Caki2 (cell line): ENCODE data around the gene ATXN7L1. TPM values are rescaled to one million over a fixed set of nuclear protein-coding genes. Genes with fewer than 3 reads are reported as not detected.
"Not testable (repeated sequence)": the region's sequence is repeated elsewhere in the genome, so short reads cannot be mapped to it uniquely, and the experiment has no call there.

Experiments used
- DNase-seq: peaks from one replicate; pipeline ENCODE4 v3.0.0-alpha.2; 2015; ENCODE audit warnings: low read depth
- in situ Hi-C: cut with HindIII; loops from 2 replicates; pipeline ENCODE4 v1.10.0; 2016; ENCODE audit warnings: low sequenced_read_pairs, low pct_unique_long_range_greater_than_20kb, mixed read lengths
- total RNA-seq: library from RNA; depleted of rRNA; stranded (reverse); fragments of >200 nt; shearing (Covaris generic); gene quantifications from 2 replicates; pipeline ENCODE4 v1.2.3, GENCODE V29; 2014; ENCODE audit warnings: low replicate concordance

ATXN7L1 gene
- total RNA-seq, 1 experiment from 2014 or later, result 1.5 TPM

DNA sequence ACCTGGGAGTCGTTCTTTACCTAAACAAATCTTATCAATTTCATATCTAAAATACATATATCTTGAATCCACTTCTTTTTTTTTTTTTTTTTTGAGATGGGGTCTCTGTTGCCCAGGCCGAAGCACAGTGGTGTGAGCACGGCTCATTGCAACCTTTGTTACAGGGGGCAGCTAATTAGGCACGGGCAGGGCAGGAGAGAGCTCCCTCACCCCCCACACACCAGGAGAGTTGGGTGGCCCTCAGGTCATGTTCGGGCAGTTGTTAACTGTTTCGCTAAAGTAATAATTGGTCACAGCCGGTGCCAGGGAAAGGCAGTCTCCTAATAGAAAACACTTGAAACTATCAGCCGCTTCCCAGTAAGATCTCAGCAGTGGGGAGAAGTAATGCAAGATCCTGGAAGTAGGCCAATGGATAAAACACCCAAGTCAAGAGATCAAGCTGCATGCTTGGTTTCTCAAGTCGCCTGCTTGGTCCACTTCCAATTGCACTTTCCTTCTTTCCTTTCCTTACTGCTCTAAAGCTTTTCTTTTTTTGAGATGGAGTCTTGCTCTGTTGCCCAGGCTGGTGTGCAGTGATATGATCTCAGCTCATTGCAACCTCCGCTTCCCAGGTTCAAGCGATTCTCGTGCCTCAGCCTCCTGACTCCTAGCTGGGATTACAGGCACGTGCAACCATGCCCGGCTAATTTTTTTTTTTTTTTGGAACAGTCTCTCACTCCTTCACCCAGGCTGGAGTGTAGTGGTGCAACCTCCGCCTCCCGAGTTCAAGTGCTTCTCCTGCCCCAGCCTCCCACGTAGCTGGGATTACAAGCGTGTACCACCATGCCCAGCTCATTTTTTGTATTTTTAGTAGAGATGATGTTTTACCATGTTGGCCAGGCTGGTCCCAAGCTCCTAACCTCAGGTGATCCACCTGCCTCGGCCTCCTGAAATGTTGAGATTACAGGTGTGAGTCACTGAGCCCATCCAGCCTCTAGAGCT, 273.8 kb downstream of the ATXN7L1 start:
- in situ Hi-C loops, result no loop called here
- DNase-seq, result no peak

DNA sequence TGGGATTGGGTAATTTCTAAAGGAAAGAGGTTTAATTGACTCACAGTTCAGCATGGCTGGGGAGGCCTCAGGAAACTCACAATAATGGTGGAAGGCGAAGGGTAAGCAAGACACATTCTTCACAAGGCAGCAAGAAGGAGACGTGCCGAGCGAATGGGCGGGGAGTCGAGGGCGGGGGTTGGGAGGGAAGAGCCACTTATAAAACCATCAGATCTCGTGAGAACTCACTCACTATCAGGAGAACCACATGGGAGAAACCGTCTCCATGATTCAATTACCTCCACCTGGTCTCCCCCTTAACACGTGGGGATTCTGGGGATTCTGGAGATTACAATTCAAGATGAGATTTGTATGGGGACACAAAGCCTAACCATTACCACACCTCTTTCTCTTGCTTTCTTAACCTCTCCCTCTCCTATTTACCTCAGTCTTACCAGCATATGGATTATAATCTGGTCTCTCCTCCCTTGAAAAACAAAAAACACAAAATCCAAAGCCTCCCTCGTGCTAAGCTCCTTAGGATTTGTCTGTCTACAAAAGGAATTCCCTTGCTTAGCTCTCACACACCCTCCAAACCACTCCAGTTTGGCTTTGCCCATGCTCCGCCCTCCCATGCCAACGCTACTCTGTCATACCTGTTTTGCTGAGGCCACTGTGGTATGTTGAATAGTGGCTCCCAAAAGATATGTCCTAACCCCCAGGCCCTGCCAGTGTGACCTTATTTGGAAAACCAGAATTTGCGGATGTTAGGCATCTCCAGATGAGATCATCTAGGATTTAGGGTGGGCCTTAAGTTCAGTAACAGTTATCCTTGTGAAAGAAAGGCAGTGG, 275.5 kb downstream of the ATXN7L1 start:
- no peak for DNase-seq
- in situ Hi-C loops, result no loop called here

DNA sequence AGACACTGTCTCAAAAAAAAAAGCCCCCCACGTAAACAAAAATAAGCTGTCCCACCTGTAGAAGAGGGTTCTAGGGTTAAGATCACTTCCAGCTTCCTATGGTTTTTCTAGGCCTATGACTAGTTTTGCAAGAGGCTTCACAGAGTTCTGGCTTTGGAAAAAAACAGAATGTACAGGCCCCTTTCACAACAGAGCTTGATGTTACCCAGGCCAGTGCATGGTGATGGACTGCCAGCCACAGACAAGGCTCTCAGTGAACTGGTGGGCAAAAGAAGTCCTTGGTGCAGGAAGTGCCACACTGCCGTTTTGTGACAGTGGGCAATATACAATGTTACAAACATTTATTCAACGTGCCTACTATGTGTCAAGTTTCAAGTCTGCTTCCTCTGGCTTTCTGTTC, 276.8 kb downstream of the ATXN7L1 start:
- no peak for DNase-seq
- in situ Hi-C loops, result no loop called here

DNA sequence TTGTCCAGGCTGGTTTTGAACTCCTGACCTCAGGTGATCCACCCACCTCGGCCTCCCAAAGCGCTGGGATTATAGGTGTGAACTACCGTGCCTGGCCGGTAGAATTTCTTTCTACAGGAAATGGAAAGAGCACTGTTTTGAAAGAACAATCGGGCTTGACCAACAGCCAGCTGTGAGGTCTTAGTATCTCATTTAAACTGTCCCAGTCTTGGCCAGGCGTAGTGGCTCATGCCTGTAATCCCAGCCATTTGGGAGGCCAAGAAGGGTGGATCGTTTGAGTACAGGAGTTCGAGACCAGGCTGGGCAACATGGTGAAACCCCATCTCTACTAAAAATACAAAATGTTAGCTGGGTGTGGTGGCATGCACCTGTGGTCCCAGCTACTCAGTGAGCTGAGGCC, 277.3 kb downstream of the ATXN7L1 start:
- DNase-seq, in situ Hi-C loops: not testable (repeated sequence)

DNA sequence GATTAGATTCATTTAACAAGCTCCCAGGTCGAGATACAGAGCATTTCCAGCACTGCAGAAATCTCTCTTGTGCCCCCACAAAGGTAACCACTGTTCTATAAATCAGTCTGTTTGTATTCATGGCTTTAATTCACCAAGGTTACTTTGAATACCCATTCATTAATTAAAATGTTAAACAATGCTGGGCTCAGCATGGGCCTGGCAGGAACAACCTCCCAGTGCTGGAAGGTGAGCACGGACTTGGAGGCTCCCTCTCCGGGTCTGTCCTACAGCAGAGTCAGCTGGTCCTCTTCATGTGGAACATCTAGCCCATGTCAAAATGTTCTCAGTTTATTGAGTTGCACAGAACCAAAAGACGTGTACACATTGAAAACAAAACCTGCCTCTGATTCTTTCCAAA, 279.5 kb downstream of the ATXN7L1 start:
- in situ Hi-C loops, result no loop called here
- DNase-seq, result no peak

DNA sequence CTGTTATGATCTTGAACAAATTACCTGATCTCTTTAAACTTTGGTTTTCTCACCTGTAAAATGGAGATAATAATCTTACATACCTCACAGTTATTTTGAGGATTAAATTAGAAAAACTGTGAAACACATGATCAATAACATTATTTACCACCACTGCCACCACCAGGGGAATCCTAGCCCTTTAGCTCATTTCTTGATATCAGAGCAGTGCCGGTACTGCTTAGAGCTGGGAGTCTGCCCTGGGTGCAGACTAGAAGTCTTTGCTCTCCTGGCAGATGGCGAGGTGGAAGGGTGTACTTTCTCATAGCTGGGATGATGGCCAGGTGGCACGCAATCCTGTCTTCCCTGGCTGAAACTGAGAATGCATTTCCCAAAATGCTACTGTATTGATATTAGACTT, 282.4 kb downstream of the ATXN7L1 start:
- in situ Hi-C loops, result no loop called here
- DNase-seq, result no peak

DNA sequence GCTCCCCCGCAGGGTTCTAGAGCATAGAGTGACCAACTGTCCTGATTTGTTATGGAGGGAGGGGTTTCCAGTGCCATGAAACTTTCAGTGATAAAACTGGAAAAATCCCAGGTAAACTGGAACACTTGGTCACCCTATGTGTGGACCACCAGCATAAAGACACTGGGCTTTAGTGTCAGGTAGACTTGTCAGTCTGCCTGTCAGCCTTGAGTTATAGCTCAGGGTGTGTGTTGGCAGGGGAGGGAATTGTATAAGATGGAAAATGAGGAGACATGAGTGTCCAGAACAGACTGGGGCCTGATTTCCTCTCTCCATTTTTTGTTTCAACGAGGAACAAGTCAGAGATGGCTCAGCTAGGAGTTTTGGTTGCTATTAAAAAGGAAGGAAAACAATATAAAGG, 284.9 kb downstream of the ATXN7L1 start:
- in situ Hi-C loops, result no loop called here
- DNase-seq, result no peak

DNA sequence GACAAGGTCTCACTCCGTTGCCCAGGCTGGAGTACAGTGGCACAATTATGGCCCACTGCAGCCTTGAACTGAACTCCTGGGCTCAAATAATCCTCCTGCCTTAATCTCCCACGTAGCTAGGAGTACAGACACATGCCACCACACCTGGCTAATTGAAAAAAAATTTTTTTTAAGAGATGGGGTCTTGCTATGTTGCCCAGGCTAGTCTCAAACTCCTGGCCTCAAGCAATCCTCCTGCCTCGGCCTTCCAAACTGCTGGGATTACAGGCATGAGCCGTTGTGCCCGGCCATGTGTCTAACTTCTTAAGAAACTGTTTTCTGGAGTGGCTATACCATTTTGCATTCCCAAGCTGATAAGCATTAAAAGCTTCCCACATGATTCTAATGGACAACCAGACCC, 285.6 kb downstream of the ATXN7L1 start:
- no peak for DNase-seq
- in situ Hi-C loops, result no loop called here

DNA sequence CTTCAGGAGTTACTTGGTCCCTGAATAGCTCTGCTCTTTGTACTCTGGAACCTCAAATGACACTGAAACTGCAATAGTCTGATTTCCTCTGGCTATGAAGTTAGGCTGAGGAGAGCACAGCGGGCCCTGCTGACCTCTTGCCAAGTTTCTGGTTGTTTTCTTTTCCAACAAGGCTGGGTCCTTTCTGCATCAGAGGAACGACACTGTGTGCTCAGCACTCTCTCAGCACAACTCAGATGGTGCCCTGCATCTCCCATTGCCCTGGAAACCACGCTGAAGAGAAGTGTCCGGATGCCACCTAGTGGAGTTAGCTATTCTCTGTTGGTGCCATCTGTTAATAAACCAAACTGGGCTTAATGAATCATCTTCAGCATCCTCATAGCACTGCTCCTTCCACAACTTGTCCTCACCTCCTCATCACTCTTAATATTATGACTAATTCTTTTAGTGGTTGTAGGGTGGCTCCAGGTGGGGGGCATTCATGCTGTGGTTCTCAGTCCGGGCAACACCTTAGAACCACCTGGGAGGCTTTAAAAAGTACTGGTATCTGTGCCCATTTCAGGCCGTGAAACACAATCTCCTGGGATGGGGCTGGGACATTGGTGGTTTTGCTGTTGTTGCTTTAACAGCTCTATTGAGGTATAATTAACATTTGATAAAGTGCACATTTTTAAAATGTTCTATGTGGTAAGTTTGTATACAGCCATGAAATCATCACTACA, 286.9 kb downstream of the ATXN7L1 start:
- in situ Hi-C loops, result no loop called here
- peak; percentile 72 for DNase-seq

DNA sequence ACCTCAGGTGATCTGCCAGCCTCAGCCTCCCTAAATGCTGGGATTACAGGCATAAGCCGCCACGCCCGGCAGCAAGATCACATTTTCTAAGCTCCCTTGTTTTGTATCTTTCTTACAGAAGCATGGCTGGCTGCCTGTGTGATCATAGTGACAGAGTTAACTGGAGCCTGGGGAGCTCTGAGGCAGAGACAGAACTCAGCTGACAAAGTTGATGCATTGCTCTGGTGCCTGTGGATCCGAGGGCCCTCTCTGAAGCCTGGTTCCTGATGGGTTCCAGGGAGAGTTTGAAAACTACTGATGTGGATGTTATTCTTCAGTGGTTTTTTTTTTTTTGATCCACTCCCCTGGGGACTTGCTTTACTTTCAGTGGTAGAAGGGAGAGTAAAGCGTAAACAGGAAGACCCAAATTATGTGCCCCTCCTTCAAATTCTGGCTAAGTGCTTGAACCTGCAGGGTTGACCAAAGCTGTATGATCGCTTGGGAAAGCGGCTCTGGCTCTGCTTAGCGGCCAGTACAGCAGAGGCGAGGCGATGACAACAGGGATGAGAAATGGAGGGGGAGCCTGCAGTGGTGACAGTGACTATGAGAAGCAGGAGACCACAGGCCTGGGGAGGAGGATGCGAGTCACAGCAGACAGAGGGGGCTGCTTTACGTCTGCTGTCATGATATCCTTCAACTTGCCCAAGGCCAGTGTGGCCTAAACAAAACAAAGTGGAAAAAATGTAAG, 288.3 kb downstream of the ATXN7L1 start:
- in situ Hi-C loops, result no loop called here
- no peak for DNase-seq

DNA sequence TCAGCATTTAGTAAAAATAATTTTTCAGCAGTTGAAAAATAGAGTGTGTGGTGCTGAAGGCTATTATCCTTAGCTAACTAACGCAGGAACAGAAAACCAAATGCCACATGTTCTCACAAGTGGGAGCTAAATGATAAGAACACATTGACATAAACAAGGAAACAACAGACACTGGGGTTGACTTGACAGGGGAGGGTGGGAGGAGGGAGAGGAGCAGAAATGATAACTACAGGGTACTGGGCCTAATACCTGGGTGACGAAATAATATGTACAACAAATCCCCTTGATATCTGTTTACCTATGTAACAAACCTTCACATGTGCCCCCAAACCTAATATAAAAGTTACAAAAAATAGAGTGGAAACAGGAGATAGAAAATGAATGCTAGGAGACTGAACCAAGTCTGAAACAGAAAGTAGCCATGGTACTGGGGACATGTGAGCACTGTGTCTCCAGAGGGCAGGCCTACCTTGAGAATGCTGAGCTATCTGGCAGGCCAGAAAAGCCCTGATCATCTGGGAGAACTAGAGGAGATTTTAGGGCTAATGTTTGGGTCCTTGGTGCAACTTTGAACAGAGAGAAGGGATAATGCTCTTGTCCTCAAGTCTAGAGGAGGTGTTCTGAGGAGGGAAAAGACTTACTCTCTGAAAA, 290.4 kb downstream of the ATXN7L1 start:
- no peak for DNase-seq
- in situ Hi-C loops, result no loop called here

DNA sequence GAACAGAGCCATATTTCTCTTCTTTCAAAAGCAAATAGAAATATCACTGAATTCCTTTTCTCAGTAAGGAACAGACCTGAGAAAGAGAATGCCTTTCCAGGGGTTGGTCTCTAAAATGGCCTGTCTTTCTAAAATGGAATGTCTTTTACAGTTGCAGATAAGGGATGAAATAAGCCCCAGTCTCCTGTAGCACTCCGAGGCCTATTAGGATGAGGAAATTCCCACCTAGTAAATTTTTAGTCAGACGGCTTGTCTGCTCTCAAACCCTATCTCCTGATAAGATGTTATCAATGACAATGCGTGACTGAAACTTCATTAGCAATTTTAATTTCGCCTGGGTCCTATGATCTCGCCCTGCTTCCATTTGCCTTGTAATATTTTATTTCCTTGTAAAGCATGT, 292.2 kb downstream of the ATXN7L1 start:
- in situ Hi-C loops, result no loop called here
- DNase-seq, result peak; percentile 15

DNA sequence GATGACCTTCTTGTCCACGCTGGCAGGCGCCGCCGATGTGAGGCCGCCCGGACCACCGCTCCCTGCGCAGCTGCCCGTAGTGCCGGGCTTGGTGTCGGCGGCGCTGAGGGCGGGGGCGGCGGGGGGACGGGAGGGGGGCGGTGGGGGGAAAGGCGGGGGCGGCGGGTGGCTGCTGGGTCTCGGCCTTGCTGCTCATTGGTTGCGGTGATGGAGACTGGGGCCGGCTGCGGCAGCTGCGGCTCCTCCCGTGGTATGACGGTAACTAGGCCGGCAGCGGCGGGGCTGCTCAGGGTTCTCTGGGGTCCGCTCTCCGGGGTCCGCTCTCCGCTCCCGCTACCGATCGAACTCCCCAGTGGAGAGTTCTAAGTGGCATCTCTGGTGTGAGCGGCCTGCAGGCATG, 293.3 kb downstream of the ATXN7L1 start:
- no peak for DNase-seq
- in situ Hi-C loops, result no loop called here

DNA sequence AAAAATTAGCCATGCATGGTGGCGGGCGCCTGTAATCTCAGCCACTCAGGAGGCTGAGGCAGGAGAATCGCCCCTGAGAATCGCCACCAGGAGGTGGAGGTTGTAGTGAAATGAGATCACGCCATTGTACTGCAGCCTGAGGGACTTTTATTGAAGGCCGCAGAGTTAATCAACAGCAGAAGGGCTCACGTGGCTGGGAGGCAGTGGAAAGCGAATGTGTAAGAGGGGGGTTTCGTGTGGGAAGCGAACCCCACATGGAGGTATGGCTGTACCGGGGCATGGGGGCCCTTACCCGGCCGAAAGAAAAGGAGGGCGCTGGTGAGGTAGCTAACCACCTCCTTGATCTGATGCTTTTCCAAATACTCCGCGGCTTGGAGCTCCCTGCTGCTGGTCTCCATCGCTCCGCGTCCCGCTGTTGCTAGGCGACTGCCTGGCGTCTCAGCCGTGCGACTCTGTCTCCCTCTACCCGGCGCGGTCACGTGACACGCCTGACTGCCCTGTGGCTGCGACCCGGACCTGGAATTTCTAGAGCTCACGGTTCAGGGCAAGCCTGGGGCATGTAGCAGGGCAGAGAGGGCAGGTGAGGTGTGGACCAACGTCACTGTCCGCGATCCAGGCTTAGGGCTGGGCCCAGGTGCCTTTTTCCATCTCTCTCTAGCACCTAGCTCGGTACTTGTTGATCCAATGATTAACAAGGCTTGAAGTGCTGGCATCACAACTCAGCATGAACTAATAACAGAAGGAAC, 295.2 kb downstream of the ATXN7L1 start, which contains the start of gene EFCAB10:
EFCAB10 (minus strand) TSS at position 428 of the 746 bp plus-strand sequence; CDS start at position 398, 30 bp downstream.
- in situ Hi-C loops, result no loop called here
- peak; percentile 94 for DNase-seq

DNA sequence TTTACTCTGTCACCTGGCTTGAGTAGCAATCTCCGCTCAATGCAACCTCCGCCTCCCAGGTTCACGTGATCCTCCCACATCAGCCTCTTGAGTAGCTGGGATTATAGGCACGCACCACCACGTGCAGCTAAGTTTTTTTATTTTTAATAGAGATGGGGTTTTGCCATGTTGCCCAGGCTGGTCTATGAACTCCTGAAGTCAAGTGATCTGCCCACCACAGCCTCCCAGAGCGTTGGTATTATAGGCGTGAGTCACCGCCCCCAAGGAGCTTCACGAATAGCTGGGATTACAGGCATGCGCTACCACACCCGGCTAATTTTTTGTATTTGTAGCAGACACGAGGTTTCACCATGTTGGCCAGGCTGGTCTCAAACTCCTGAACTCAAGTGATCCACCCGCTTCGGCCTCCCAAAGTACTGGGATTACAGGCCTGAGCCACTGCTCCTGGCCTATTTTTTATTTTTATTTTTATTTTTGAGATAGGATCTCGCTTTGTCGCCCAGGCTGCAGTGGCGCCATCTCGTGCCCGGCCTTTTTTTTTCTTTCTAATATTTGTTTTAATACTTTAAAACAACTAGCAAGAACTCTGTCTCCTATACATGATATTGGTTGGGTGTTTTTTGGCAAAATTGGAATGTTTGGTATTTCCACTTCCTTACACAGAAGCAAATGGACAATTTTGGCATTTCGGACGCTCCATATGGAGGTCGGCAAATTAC, 296.2 kb downstream of the ATXN7L1 start:
- peak; percentile 53 for DNase-seq
- in situ Hi-C loops, result no loop called here

DNA sequence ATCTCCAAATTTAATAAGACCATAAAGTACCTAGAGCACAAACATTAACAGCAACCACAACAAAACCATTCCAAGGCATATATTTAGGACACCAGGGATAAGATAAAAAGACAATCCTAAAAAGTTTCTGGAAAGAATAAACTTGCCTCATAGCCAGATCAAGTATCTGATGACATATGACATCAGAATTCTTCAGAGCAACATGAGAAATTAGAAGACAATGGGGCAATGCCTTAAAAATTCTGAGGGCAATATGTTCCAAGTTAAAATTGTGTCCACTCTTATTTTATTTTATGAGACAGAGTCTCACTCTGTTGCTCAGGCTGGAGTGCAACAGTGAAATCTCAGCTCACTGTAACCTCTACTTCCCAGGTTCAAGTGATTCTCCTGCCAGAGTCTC, 297.9 kb downstream of the ATXN7L1 start:
- DNase-seq, result no peak
- in situ Hi-C loops, result no loop called here
